Stimulated activated CD4-positive, alpha-beta T cell treated with anti-CD3 and anti-CD28 coated beads, Interleukin-1b, Interleukin-23, amount 100 ng/mL, for 24 hours (primary cell): Measurements from ENCODE around the gene EXOSC6.
"Not testable (repeated sequence)": the region's sequence is repeated elsewhere in the genome, so short reads cannot be mapped to it uniquely, and the experiment has no call there.

Experiments used
- DNase-seq, 4 experiments: peaks; one replicate each; pipeline ENCODE4 v3.0.0-alpha.2; 2020; ENCODE audit warnings: low read depth in 4 of 4, low spot score in 1 of 4

EXOSC6 gene

GRCh38 chr16:70199170-70199569, 52.6 kb downstream of the EXOSC6 start:
- not testable (repeated sequence) for DNase-seq

- DNase-seq, result not testable (repeated sequence)
Observed at GRCh38 chr16:70198666-70199065, 53.1 kb downstream of the EXOSC6 start.

GRCh38 chr16:70198230-70198629, 53.5 kb downstream of the EXOSC6 start:
- not testable (repeated sequence) for DNase-seq

GRCh38 chr16:70197611-70198010, 54.1 kb downstream of the EXOSC6 start:
- not testable (repeated sequence) for DNase-seq
